Measurements from ENCODE around the gene ODF4.

The ODF4 gene

DNA sequence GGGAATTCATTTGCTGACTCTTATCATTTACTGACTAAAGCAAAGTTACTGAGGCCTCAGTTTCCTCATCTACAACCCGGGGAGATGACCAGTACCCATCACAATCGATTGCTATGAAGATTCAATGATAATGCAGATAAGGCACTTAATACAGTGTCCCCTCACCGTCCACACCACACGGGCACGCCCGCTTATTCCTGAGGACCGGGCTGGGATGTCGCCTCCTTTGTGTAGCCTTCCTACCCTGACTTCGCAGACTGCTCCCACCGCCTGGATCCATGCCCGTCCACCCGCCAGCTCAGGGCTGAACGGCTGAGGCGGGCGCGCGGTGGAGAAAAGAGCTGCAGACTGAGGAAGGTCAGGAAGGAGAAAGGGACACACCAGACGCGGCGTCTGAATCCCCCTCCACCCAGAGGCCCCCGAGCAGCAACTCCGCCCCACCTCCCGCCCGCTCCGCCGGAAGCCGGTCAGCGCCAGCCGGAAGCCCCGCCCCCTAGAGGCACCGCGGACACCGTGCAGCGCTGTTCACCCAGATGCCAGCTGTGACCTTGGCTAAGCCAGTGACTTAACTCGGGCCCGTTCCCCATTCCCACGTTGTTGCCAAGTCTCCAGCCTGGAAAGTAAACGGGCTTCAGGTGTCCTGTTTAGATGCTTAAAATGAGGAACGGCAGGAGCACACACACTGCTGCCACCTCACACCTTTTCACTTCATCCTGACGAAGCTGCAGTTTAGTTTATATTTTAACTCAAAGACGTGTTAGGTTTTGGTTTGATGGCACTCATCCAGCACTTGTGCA, 36.8 kb downstream of the ODF4 start, which contains the start of gene KRABD2:
TSS of gene KRABD2 (minus strand) at position 434 of the 797 bp plus-strand sequence.
- TF ChIP-seq SIN3A (IDR thresholded peaks at IDR 0.05; ENCODE audit: borderline replicate concordance, insufficient read depth, low read length) (peak; percentile 94; the same call in 1 of the 2 replicates), REST (IDR thresholded peaks at IDR 0.05; ENCODE audit: insufficient read depth in 1 of 2, low read depth in 2 of 2, low read length in 2 of 2) (0 out of 4 replicates have a peak, but pooled peaks of 1 of the 2 experiments have one; percentile 19), FOXP2 (optimal IDR thresholded peaks at IDR 0.05; ENCODE audit: borderline replicate concordance, extremely low read depth, extremely low read length, insufficient read depth) (peak; percentile 85), POLR2AphosphoS5 (IDR thresholded peaks at IDR 0.05; ENCODE audit: low read depth, low read length) (peak; percentile 100), TAF1 (IDR thresholded peaks at IDR 0.05; ENCODE audit: borderline replicate concordance, insufficient read depth, low read length) (no peak; the same call in 1 of the 2 replicates)

DNA sequence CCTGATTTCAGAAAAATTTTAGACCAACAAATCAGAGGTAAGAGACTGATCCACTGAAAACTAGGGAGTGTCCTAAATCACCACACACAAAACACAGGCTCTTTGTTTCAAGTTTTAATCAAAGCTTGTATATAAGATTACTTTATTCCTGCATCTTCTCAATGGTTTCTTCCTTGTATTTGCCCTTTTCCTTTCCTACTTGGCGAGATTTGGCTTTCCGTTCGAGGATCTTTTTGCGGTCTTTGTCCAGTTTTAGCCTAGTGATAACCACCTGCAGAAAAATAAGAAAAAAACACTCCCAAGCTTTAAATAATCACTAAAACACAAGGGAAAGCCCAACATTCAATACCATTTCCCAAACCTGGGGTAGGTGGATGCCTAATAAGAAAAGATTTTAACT, 37.8 kb downstream of the ODF4 start:
- TF ChIP-seq POLR2AphosphoS5 (IDR thresholded peaks at IDR 0.05; ENCODE audit: low read depth, low read length) (no peak), TAF1 (IDR thresholded peaks at IDR 0.05; ENCODE audit: borderline replicate concordance, insufficient read depth, low read length) (no peak), REST (IDR thresholded peaks at IDR 0.05; ENCODE audit: insufficient read depth in 1 of 2, low read depth in 2 of 2, low read length in 2 of 2) (no peak), SIN3A (IDR thresholded peaks at IDR 0.05; ENCODE audit: borderline replicate concordance, insufficient read depth, low read length) (no peak), FOXP2 (optimal IDR thresholded peaks at IDR 0.05; ENCODE audit: borderline replicate concordance, extremely low read depth, extremely low read length, insufficient read depth) (no peak)

- TF ChIP-seq SIN3A (IDR thresholded peaks at IDR 0.05; ENCODE audit: borderline replicate concordance, insufficient read depth, low read length) (no peak), REST (IDR thresholded peaks at IDR 0.05; ENCODE audit: insufficient read depth in 1 of 2, low read depth in 2 of 2, low read length in 2 of 2) (no peak), FOXP2 (optimal IDR thresholded peaks at IDR 0.05; ENCODE audit: borderline replicate concordance, extremely low read depth, extremely low read length, insufficient read depth) (no peak)
Observed at GRCh38 chr17:8380049-8380448, 40.4 kb downstream of the ODF4 start.

DNA sequence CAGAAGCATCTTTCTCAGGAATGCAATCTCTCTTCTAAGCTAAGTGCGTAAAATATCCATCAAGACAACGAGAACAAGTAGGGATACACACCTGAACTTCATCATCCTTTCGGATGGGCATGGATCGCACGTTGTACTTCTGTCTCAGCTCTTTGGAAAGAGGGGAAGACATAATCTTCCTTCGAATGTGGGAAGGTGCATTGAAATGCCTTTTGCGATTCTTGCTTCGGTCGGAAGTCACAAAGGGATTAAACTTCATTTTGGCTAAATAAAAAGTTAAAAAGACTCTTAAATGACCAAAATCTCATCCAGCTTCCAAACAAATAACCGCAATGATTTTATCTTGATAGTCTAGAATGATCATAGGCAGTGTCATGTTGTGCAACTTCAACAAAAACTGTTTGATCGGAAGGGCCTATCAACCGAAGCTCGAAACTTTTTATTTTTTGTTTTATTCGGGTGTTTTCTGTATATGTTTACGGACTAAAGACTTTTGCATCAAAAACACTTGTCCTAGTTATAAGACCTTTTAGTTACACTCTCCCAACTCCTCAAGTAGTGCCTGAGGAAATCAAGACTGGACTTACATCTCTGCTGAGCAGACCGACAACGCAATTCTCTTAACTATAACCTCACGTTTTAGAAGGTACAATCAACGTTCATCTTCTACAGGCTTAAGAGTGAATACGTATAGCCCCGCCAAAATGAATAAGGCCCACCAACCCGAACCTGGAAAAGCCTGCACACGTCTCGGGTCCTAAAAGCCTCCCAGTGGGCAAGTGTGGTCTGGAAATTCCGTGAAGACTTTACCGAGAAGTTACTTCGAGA, 42.6 kb downstream of the ODF4 start:
- TF ChIP-seq TAF1 (IDR thresholded peaks at IDR 0.05; ENCODE audit: borderline replicate concordance, insufficient read depth, low read length), result no peak
- no peak for TF ChIP-seq FOXP2 (optimal IDR thresholded peaks at IDR 0.05; ENCODE audit: borderline replicate concordance, extremely low read depth, extremely low read length, insufficient read depth)
- TF ChIP-seq SIN3A (IDR thresholded peaks at IDR 0.05; ENCODE audit: borderline replicate concordance, insufficient read depth, low read length), result no peak
- TF ChIP-seq POLR2AphosphoS5 (IDR thresholded peaks at IDR 0.05; ENCODE audit: low read depth, low read length), result no peak; the same call in 1 of the 2 replicates
- no peak for TF ChIP-seq REST (IDR thresholded peaks at IDR 0.05; ENCODE audit: insufficient read depth in 1 of 2, low read depth in 2 of 2, low read length in 2 of 2)

Measured in PFSK-1 (cell line).